HG03521 (cell line): ENCODE results near the gene FTO.

Source experiments
- ATAC-seq: cut with Tn5 transposase; IDR thresholded peaks from one replicate; pipeline ENCODE4 v1.9.1; 2021; ENCODE audit warnings: mild to moderate bottlenecking, moderate library complexity; ENCODE audit not compliant: unreplicated experiment

FTO gene

DNA sequence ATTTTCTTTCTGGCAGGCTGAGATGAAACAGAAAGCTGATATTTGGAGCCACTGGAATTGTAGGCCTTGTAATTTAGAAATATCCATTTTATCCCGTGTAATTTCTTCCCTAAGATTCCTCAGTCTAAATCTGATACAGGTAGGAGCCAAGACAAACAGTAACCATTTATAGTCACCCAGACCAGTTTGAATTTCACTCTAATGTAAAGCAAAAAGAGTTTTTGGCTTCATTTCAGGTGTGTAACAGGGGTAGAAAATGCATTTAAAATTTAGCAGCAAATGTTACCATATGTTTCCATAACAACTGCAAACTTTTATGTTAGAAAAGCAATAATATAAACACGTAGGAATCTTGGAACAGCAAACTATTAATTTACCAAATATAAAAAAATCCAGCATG lies 249.4 kb downstream of the FTO start:
- no peak for ATAC-seq

- no peak for ATAC-seq
Observed at GRCh38 chr16:53955221-53955875, 251.4 kb downstream of the FTO start.

DNA sequence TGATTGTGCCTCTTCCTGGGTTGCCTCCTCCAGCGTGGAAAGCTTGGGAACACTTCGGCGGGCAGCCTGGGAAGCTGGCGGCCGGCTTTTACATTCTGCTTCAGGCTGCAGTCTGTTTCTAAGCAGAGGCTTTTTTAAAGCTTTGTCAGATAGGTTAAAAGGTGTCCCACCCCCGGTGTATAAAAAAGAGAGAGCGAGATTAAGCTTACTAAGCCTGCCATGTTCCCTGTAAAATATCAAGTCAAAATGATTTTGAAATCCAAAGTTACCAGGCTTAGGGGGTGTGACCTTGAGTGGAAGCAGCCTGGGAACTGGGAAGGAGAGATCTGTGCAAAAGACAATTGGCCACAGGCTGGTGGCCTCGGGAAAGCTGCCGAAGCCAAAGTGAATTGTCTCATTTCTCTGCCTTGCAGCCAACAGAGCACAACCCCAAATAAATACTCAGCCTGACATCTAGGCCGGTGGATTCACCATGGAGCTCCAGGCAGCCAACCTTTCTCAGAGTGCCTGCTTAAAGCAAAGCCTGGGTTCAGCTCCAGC lies 254.5 kb downstream of the FTO start:
- no peak for ATAC-seq

GRCh38 chr16:53960050-53960812 lies 256.3 kb downstream of the FTO start:
- ATAC-seq = no peak

DNA sequence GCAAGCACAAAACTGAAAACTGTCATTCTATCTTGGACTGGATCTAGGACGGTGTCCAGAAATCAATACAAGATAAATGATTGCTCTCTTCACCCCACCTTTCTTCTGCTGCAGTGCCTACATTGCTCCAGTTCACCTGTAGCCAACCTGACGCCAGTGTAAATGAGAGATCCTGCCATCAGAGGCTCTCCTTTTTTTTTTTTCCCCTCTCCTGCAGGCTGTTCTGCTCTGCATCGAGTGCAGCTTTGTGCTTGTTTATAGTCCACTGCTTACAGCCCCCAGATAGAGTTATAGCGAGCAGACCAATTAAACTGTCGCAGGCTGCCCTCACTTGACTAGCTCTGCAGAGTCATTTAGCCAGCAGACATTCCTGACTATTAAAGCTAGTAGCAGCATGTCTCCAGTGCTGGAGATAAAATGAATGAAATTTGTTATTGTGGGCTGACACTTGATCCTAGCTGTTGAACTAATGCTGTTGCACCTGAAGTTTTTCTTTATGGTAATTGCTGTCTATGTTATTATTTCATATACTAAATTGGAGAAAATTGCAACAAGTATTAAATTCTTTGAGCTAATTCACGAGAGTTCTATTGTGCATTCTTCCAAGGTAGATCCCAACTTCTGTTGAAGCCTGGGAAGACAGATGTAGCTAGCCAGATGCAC lies 257.1 kb downstream of the FTO start:
- no peak for ATAC-seq

- ATAC-seq = no peak
Observed at GRCh38 chr16:53962041-53962440, 258.1 kb downstream of the FTO start.

DNA sequence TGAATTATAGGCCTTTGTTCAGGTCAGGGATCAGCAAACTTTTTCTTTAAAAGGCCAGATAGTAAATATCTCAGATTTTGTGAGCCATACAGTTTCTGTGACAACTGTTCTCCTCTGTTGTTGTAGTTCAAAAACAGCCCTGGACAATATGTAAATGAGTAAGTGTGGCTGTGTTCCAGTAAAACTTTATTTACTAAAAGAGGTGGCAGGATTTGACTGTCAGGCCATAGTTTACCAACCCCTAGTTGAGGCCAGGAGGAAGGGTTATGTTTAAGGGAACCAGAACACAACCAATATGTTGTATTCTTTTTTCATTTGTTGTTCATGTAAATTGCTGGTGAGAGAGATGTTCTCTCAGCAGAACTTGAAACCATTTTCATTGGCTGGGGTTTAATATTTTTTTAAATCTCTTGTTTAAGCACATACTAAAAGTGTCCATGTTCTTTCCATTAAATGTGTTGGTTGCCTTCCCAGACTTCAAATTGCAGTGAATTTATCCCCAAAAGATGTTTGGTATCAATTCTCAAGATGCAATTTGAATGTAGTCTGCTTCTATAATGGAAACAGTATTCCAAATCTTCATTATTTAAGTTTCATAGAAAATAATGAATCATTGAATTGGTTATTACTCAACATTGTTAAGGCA lies 260.3 kb downstream of the FTO start:
- ATAC-seq = no peak

GRCh38 chr16:53966821-53967571 lies 263.0 kb downstream of the FTO start:
- no peak for ATAC-seq

DNA sequence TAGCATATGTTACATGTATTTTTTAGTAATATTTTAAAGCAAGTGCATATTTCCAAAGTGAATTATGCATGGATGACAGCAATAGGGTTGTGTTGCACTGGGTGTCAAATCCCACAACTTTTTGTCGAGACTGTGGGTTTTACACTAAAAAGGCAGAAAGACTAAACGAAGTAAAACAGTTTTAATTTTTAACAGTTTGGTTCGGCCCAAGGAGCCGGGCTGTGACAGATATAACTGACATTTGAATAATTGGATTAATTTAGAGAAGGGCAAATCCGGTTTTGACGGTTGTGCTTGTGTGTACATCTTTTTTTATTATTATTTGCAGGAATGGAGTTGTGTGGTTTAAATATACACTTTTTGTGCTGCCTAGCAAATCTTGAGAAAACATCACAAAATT lies 263.6 kb downstream of the FTO start:
- no peak for ATAC-seq

DNA sequence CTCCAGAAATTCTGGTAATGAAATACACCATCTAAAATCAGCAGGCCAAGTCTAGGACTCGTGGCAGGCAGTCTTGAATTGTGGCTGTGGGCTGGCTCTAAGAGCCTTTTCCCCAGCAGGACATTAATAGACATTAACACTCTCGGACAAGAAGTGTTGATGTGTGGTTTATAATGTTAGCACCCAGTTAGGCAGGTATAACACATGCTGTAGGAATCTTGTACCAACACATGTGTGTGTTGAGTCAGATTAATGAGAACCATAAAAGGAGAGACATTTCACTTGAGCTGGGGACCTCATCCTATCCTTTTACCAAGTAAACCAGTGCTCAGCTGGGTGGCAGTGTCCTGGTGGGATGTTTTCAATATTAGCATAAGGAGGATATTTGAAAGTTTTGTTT lies 264.5 kb downstream of the FTO start:
- ATAC-seq = no peak

- no peak for ATAC-seq
Observed at GRCh38 chr16:53968896-53969295, 264.9 kb downstream of the FTO start.

GRCh38 chr16:53971616-53972015 lies 267.7 kb downstream of the FTO start:
- ATAC-seq = no peak

DNA sequence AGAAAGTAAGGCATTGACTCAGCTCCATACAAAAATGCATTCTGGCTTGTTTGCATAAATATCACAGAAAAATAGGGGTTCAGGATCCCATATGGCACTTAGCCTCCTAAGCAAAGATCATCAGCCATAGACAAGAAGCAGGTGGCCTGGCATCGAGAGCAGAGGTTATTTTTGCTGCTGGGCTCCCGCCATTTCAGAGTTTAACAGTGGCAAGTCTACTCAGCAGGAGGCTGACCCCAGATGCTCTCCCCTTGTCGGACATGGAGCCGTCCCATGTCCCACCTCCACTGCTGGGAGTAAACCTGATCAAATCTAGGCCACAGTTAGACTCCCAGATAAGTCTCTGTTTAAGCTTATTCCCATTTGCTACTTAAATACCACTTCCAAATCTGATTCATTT lies 269.1 kb downstream of the FTO start:
- no peak for ATAC-seq

DNA sequence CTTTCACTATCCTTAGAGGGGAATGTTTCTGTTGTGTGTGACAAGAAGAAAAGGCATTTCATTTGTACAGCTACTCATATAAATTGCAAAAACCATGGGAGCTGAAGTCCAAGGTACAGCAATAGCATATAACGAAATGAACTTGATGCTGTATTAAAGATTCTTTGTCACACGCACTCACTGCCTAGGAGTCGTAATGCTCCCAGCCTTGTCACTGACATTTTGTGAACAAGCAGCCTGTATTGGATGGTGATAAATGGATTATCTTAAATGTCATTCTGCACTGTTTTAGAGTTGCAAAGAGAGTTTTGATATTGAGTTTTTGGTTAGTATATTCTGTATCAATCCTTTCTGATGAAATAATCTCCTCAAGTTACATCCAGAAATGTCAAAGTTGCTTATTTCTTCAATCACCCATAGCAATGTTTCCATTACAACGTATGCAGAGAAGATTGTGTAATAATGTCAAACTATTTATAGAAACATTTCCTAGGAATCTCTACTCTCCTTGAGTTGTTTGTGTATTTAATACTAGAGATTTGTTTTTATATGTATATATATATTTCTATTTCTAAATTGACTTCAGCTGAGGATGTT lies 270.6 kb downstream of the FTO start:
- no peak for ATAC-seq

DNA sequence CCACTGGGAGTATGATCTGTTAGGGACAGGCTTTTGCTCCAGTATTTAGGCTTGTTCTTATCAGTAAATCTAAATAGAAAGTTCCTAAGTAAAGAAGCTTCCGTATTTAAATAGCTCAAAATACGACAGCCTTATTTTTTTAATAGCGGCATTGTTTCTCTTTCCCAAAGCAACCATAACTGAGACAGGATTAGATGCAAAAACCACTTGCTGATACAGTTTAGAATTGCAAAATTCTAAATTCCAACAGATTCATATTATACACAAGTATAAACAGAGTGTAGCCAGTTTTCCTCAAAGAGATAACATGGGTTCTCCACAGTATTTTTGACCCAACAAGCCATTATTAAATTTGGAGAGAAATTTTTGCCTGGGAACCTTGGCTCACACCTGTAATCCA lies 276.7 kb downstream of the FTO start:
- no peak for ATAC-seq

DNA sequence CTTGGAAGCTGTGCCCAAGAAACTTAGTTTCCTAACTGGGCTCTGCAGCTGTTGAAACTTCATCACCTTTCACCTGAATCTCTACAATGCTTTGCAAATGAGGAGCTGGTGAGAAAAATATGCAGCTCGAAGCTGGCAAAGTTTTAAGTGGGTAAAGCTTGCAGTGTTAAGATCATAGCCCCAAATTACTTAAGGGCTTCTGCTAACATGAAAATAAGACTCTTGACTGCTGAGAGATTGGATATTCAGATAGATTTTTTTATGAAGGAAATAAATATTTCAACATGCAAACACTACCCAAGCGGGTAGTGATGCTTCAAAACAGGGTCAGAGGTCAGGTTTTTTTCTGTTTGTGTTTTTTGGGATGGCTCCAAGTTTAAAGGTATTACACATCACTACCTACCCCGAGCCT lies 278.7 kb downstream of the FTO start:
- no peak for ATAC-seq

DNA sequence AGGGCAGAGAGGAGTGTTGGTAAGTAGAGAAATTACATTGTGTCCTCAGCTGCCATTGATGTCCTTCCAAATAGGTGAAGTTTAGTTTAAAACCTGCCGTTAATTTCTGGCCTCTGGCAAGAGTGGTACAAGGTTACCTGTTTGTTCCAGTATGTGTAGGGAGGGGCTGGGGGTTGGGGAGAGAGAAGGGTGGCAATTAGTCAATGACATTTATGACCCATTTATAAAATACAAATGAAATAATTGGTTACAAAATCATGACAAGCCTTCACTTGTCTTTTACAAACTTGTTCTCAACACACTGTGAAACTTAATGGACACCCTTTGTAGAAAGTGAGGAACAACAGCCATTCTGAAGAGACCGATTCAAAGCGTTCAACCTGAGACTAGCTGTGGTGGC lies 281.0 kb downstream of the FTO start:
- no peak for ATAC-seq

DNA sequence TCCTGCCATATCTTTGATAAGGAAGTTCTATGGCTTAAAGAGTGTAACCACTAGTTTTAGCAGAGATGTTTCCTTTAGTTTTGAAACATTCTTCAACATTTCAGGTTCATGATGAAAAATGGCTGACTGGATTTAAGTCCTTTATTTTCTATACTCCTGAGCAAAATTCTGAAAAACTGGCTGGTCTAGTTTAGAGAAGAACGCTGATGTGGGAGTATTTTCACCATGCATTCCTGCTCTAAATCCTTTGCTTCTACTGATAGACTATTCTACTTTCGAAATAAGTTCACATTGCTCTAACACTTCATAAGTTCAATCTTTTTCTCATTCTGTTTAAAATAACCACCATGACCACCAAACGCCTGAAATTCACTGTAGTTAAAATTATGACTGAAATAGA lies 281.9 kb downstream of the FTO start:
- no peak for ATAC-seq

DNA sequence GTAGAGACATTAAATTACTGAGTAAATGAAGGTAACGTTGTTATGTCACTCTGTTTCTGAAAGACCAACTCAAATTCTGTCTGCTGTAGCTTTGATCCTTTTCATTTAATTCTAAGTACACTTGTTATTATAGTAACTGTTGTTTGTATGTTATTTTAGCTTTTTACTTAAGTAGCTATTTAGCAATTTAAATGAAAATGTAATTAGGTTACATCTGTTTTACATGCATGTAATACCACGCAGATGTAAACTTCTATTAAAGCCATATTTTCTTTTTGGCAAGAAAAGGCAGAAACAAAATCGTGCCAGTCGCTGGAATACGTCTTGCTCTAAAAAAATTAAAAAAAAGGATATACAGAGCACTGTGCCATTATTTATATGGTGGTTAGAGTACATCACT lies 282.8 kb downstream of the FTO start:
- no peak for ATAC-seq

DNA sequence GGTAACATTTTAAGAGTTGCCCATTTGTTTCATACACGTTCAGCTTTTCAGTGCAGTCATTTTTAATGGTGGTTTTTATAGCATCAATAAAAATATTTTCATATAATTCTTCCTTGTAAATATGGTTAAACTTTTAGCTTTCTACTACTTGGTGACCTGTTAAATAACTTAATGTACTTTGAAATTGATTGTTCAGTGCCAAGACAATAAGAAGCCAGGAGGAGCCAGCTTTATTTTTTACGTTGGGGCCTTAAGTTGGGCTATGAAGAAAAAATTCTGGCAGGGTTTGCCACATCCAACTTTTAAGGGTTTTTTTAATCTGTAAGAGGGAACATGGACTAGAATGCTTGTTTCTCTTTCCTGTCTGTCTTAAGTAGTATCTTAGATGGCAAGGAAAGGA lies 284.2 kb downstream of the FTO start:
- no peak for ATAC-seq
